VCaP (cell line): ENCODE results near the gene SACM1L.

Experiments
- H3K27ac ChIP-seq: fragments of 450-650 bp; 2 replicates; pipeline ENCODE4 v1.5.1; 2017
- CTCF ChIP-seq: fragments of 450-650 bp; conservative IDR thresholded peaks from 2 replicates; pipeline ENCODE4 v1.5.1; 2017; ENCODE audit warnings: mild to moderate bottlenecking, moderate library complexity

Gene SACM1L

GRCh38 chr3:45715945-45716344 is 26.7 kb downstream of the SACM1L start:
- TF ChIP-seq CTCF: no peak
- H3K27ac ChIP-seq: no peak overlapping the region

DNA sequence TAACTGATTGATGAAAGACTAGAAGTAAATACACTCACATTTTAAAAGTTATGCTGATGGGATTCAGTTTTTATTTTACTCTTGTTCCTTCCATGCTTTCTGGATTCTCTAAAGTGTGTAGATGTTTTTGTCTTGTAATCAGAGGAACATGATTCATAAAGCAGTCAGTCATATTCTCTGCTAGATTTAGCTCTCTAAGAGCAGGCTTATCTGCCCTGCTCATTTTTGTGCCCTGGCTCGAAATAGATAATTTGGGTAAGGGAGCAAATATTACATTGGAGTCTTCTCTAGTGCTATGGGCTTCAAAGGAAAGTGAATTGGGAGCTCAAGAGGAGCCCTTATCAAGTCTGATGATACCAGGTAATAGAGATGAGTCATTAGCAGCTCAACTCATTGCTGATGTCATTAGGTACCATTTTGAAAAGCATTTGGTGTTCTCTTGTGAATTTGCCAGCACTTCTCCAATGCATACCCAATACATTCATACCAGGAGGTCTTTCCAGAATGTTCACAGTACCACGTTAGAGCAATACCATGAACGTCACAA is 27.7 kb downstream of the SACM1L start:
- TF ChIP-seq CTCF: no peak
- H3K27ac ChIP-seq: no peak overlapping the region

DNA sequence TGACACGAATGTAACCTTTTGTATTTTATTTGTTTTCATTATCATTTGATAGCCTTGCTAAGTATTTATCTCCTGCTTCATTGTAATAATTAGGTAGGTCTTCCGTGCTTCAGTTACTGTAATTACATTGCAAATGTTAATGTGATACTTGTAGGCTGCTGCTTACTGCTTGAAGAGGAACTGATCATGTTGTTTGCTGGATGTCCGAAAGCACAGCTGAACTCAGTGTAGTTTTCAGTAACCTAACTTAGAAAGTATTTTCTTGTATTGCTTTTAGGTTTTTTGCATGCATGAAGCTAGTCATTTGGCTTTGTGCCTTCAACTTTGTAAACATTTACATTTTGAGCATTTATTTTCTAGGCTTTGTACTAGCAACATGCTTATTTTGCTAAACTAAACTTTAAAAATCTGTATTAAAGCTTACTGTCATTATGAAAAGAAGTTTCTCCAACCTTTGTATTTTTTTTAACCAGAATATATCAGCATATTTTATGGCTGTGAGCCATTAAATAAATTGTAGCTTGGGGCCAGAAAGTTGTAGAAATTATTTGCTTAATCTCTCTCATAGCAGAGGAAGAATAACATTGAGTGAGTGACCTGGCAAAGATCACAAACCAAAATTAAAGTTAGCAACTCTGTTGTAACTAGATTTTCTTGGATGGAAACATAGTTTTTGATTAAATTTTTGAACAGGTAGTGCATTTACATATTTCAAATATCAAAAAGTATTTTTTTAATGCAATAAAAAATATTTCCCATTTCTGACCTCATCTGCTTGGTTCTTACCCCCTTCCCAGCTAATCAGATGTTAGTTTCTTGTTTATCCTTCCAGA is 30.7 kb downstream of the SACM1L start:
- TF ChIP-seq CTCF: no peak
- peak overlapping the region; percentile 14 for H3K27ac ChIP-seq

GRCh38 chr3:45724911-45725310 is 35.7 kb downstream of the SACM1L start:
- TF ChIP-seq CTCF: no peak
- no peak overlapping the region for H3K27ac ChIP-seq

DNA sequence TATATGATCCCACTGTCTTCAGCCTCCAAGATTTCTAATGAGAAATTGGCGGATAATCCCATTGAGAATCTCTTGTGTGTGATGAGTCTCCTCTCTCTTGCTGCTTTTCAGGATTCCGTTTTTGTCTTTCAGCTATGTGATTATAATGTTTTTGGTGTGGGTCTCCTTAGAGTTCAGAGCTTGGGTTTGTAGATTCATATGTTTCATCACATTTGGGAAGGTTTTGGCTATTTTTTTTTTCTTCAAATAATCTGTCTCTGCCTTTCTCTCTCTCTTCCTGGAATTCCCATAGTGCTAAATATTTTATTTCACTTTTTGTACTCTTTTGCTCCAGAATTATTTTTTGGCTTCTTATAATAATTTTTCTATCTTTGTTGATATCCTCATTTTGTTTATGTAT is 40.4 kb downstream of the SACM1L start:
- TF ChIP-seq CTCF: no peak
- H3K27ac ChIP-seq: no peak overlapping the region

DNA sequence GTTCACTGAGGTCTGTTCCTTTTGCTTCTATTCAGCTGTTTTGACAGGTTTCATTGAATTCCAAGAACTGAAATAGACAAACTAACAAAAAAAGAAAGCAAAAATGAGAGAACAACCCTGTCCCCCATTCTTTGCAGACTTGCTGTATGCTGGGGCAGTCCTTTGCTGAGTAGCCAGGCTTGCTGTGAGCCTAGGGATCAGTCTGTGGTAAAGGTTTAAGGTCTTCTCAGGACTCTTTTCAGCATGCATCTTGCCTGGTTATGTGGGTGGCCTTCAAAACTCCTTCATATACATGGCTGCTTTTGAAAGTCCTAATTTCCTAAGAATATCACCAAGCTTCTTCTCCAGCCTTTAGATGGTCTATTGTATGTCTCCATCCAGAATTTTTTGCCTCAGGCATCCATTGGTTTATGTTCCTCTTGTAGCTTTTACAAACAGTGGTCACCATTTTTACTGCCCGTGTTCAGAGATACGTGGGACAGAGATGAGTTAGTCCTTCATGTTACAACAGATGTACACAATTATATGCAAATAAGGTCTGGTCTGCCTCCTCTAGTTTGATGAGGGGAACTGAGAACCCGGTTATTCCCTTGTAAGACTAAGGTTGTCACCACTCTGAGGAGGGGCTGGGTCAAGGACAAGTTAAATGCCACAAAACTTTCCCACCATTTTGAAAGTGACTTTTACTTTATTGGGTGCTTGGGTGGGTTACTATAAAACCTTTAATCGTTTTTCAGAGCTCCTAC is 41.4 kb downstream of the SACM1L start:
- TF ChIP-seq CTCF: no peak

DNA sequence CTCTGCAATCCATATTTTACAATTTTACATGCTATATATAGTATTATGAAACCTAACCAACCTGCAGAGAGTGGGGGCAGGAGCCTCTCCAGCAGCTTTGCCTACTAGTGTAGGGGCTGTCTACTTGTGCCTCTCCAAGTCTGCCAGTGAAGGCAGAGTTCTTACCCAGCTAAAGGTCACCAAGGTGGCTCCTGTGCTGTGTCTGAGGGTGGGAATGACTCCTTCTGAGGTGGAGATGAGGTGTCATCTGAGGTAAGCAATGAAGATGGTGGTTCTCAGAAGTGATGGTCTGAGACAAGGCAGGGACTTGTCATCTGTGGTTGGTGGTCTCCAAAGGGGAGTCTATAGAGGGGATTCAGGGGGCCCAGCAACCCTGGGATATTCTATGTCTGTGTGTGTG is 47.5 kb downstream of the SACM1L start:
- no peak overlapping the region for H3K27ac ChIP-seq
- TF ChIP-seq CTCF: no peak

More for the DNA sequence above, 41.4 kb downstream of the SACM1L start:
- no peak overlapping the region for H3K27ac ChIP-seq
